Measurements from ENCODE around the gene SLC9A8.

The SLC9A8 gene

GRCh38 chr20:49819702-49820101 is 7.1 kb downstream of the SLC9A8 start:
- Histone ChIP-seq H2BK5ac (ENCODE audit: low read depth, low read length, poor library complexity) (no peak overlapping the region), H2AFZ (ENCODE audit: insufficient read depth, low read length, poor library complexity) (no peak overlapping the region), H4K8ac (ENCODE audit: low read depth, low read length) (no peak overlapping the region), H2AK5ac (ENCODE audit: low read length) (no peak overlapping the region), H3K27ac (ENCODE audit: low read depth, low read length) (no peak overlapping the region), H3K4ac (ENCODE audit: low read depth, low read length) (no peak overlapping the region), H3K79me2 (ENCODE audit: control insufficient read depth, insufficient read depth, low read length, poor library complexity) (no peaks in the 10 kb centered on the region), H2BK12ac (ENCODE audit: low read length) (no peak overlapping the region), H3K79me1 (ENCODE audit: low read length) (no peaks in the 10 kb centered on the region), H3K23ac (ENCODE audit: low read length) (no peak overlapping the region), H3K9me3 (ENCODE audit: insufficient read depth, low read depth, low read length) (no peaks in the 10 kb centered on the region), H3K4me1 (ENCODE audit: control insufficient read depth in 1 of 2, insufficient read depth in 2 of 2, low read length in 2 of 2) (no peaks in the 10 kb centered on the region), H3K36me3 (ENCODE audit: control insufficient read depth in 1 of 2, insufficient read depth in 2 of 2, low read length in 2 of 2) (peaks cover 9 to 15% of the 10 kb centered on the region in 2 experiments), H3K9ac (ENCODE audit: low read length) (no peak overlapping the region), H3K27me3 (ENCODE audit: insufficient read depth, low read length) (no peaks in the 10 kb centered on the region), H3K4me3 (ENCODE audit: low read depth, low read length) (no peak overlapping the region), H3K4me2 (ENCODE audit: low read length) (no peak overlapping the region), H3K14ac (ENCODE audit: low read length) (no peak overlapping the region), H4K12ac (ENCODE audit: low read depth, low read length) (no peak overlapping the region), H3K18ac (ENCODE audit: low read length) (no peak overlapping the region), H2BK120ac (ENCODE audit: insufficient read depth, low read length, poor library complexity) (no peak overlapping the region), H4K91ac (ENCODE audit: low read depth, low read length) (no peak overlapping the region)
- no peak for DNase-seq
- WGBS (ENCODE audit: extremely low coverage, insufficient coverage, insufficient read length): no CpG with 5 or more reads among the region's 3 CpGs

- Histone ChIP-seq H3K79me1 (ENCODE audit: low read length) (no peaks in the 10 kb centered on the region), H3K14ac (ENCODE audit: low read length) (no peak overlapping the region), H3K27me3 (ENCODE audit: insufficient read depth, low read length) (no peaks in the 10 kb centered on the region), H3K9me3 (ENCODE audit: insufficient read depth, low read depth, low read length) (no peaks in the 10 kb centered on the region), H3K4me2 (ENCODE audit: low read length) (no peak overlapping the region), H2BK120ac (ENCODE audit: insufficient read depth, low read length, poor library complexity) (no peak overlapping the region), H3K4me3 (ENCODE audit: low read depth, low read length) (no peak overlapping the region), H4K91ac (ENCODE audit: low read depth, low read length) (no peak overlapping the region), H3K79me2 (ENCODE audit: control insufficient read depth, insufficient read depth, low read length, poor library complexity) (no peaks in the 10 kb centered on the region), H3K27ac (ENCODE audit: low read depth, low read length) (no peak overlapping the region), H3K9ac (ENCODE audit: low read length) (no peak overlapping the region), H4K8ac (ENCODE audit: low read depth, low read length) (no peak overlapping the region), H3K4me1 (ENCODE audit: control insufficient read depth in 1 of 2, insufficient read depth in 2 of 2, low read length in 2 of 2) (no peaks in the 10 kb centered on the region), H3K23ac (ENCODE audit: low read length) (no peak overlapping the region), H3K36me3 (ENCODE audit: control insufficient read depth in 1 of 2, insufficient read depth in 2 of 2, low read length in 2 of 2) (peaks cover 7 to 14% of the 10 kb centered on the region in 2 experiments), H2AK5ac (ENCODE audit: low read length) (no peak overlapping the region), H3K4ac (ENCODE audit: low read depth, low read length) (no peak overlapping the region), H2BK12ac (ENCODE audit: low read length) (no peak overlapping the region), H2BK5ac (ENCODE audit: low read depth, low read length, poor library complexity) (no peak overlapping the region), H2AFZ (ENCODE audit: insufficient read depth, low read length, poor library complexity) (no peak overlapping the region), H4K12ac (ENCODE audit: low read depth, low read length) (no peak overlapping the region), H3K18ac (ENCODE audit: low read length) (no peak overlapping the region)
- DNase-seq: no peak
- no CpG with 5 or more reads among the region's 2 CpGs for WGBS (ENCODE audit: extremely low coverage, insufficient coverage, insufficient read length)
These were observed 8.8 kb downstream of the SLC9A8 start for GRCh38 chr20:49821381-49821780.

DNA sequence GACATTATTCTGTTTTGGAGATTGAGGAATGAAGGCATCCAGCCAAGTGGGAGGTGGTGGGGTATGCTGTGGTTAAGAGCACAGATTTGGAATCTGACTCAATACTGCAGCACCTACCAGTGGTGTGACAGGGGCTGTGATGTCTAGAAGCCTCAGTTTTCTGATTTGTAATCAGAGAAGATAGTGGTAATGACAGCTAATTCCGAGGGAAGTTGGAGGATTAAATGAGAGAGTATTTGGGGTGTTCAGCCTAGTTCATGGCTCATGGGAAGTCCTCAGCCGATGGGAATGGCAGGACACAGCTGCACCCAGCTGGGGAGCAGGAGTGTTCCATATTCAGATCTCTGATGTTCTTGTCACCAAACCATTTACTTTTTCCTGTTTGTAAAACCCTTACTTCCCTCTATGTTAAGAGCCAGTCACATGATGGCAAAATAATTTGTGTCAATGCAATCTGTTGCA is 9.3 kb downstream of the SLC9A8 start:
- WGBS (ENCODE audit: extremely low coverage, insufficient coverage, insufficient read length): no CpG with 5 or more reads among the region's 2 CpGs

DNA sequence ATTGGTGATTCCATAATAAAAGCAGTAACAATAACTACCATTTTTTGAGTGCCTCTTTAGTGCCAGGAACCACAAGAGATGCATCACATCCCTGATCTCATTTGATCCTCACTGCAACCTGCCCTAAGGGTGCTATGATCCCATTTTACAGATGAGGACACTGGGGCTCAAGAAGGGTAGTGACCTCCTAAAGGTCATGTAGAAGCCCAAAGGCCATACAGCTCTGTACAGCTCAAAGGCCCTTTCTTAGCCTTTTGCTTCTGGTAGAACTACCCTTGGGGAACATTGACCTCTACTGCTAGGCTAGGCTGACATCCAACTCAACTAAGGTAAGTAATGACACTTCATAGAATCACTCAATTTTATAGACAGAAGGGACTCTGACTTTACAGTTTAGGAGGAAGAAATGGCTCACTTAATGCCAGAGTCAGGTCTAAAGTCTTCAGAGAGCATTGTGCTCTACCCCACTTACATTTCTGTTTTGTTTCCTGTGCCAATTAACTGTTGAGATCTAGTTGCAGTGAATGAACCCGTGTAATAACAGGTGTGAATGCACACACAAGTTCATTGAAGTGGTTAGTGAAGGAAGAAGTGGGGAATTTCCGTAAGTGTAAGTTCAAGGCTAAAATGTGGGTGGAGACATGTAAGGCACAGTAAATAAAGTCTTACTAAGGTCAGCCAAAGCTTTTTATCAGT is 10.7 kb downstream of the SLC9A8 start:
- Histone ChIP-seq H2AK5ac (ENCODE audit: low read length) (no peak overlapping the region), H3K79me1 (ENCODE audit: low read length) (no peaks in the 10 kb centered on the region), H3K27ac (ENCODE audit: low read depth, low read length) (no peak overlapping the region), H4K91ac (ENCODE audit: low read depth, low read length) (no peak overlapping the region), H3K4me3 (ENCODE audit: low read depth, low read length) (no peak overlapping the region), H3K9ac (ENCODE audit: low read length) (no peak overlapping the region), H4K8ac (ENCODE audit: low read depth, low read length) (no peak overlapping the region), H3K79me2 (ENCODE audit: control insufficient read depth, insufficient read depth, low read length, poor library complexity) (no peaks in the 10 kb centered on the region), H3K9me3 (ENCODE audit: insufficient read depth, low read depth, low read length) (no peaks in the 10 kb centered on the region), H3K18ac (ENCODE audit: low read length) (no peak overlapping the region), H2AFZ (ENCODE audit: insufficient read depth, low read length, poor library complexity) (no peak overlapping the region), H3K4me1 (ENCODE audit: control insufficient read depth in 1 of 2, insufficient read depth in 2 of 2, low read length in 2 of 2) (no peaks in the 10 kb centered on the region), H3K4me2 (ENCODE audit: low read length) (no peak overlapping the region), H2BK12ac (ENCODE audit: low read length) (no peak overlapping the region), H3K36me3 (ENCODE audit: control insufficient read depth in 1 of 2, insufficient read depth in 2 of 2, low read length in 2 of 2) (peaks cover 3 to 9% of the 10 kb centered on the region in 2 experiments), H2BK5ac (ENCODE audit: low read depth, low read length, poor library complexity) (no peak overlapping the region), H2BK120ac (ENCODE audit: insufficient read depth, low read length, poor library complexity) (no peak overlapping the region), H3K14ac (ENCODE audit: low read length) (no peak overlapping the region), H3K4ac (ENCODE audit: low read depth, low read length) (no peak overlapping the region), H3K27me3 (ENCODE audit: insufficient read depth, low read length) (no peaks in the 10 kb centered on the region), H3K23ac (ENCODE audit: low read length) (no peak overlapping the region), H4K12ac (ENCODE audit: low read depth, low read length) (no peak overlapping the region)
- no peak for DNase-seq
- no CpG with 5 or more reads among the region's 2 CpGs for WGBS (ENCODE audit: extremely low coverage, insufficient coverage, insufficient read length)

More for the DNA sequence above, 9.3 kb downstream of the SLC9A8 start:
- H3K36me3 ChIP-seq (ENCODE audit: control insufficient read depth in 1 of 2, insufficient read depth in 2 of 2, low read length in 2 of 2): peaks cover 5 to 12% of the 10 kb centered on the region in 2 experiments
- H3K4me3 ChIP-seq (ENCODE audit: low read depth, low read length): no peak overlapping the region
- no peaks in the 10 kb centered on the region for H3K79me1 ChIP-seq (ENCODE audit: low read length)
- H4K91ac ChIP-seq (ENCODE audit: low read depth, low read length): no peak overlapping the region
- H4K8ac ChIP-seq (ENCODE audit: low read depth, low read length): no peak overlapping the region
- no peak overlapping the region for H3K14ac ChIP-seq (ENCODE audit: low read length)
- H2BK5ac ChIP-seq (ENCODE audit: low read depth, low read length, poor library complexity): no peak overlapping the region
- no peaks in the 10 kb centered on the region for H3K4me1 ChIP-seq (ENCODE audit: control insufficient read depth in 1 of 2, insufficient read depth in 2 of 2, low read length in 2 of 2)
- H2BK12ac ChIP-seq (ENCODE audit: low read length): no peak overlapping the region
- H2AFZ ChIP-seq (ENCODE audit: insufficient read depth, low read length, poor library complexity): peak overlapping the region; percentile 41
- H3K18ac ChIP-seq (ENCODE audit: low read length): no peak overlapping the region
- H3K9me3 ChIP-seq (ENCODE audit: insufficient read depth, low read depth, low read length): no peaks in the 10 kb centered on the region
- H3K27me3 ChIP-seq (ENCODE audit: insufficient read depth, low read length): no peaks in the 10 kb centered on the region
- no peak overlapping the region for H4K12ac ChIP-seq (ENCODE audit: low read depth, low read length)
- no peak overlapping the region for H3K9ac ChIP-seq (ENCODE audit: low read length)
- no peak overlapping the region for H3K23ac ChIP-seq (ENCODE audit: low read length)
- no peak overlapping the region for H2AK5ac ChIP-seq (ENCODE audit: low read length)
- no peak overlapping the region for H3K4me2 ChIP-seq (ENCODE audit: low read length)
- no peak overlapping the region for H2BK120ac ChIP-seq (ENCODE audit: insufficient read depth, low read length, poor library complexity)
- H3K4ac ChIP-seq (ENCODE audit: low read depth, low read length): no peak overlapping the region
- DNase-seq: no peak
- no peak overlapping the region for H3K27ac ChIP-seq (ENCODE audit: low read depth, low read length)
- H3K79me2 ChIP-seq (ENCODE audit: control insufficient read depth, insufficient read depth, low read length, poor library complexity): no peaks in the 10 kb centered on the region

Measured in trophoblast cell (in vitro differentiated cells and primary cell).